ENCODE results near the gene DNAJB5.
A peak's percentile ranks its signal among the peaks of the same experiment; 100 is the strongest.
"Not testable (repeated sequence)": the region's sequence is repeated elsewhere in the genome, so short reads cannot be mapped to it uniquely, and the experiment has no call there.

DNAJB5 gene

DNA sequence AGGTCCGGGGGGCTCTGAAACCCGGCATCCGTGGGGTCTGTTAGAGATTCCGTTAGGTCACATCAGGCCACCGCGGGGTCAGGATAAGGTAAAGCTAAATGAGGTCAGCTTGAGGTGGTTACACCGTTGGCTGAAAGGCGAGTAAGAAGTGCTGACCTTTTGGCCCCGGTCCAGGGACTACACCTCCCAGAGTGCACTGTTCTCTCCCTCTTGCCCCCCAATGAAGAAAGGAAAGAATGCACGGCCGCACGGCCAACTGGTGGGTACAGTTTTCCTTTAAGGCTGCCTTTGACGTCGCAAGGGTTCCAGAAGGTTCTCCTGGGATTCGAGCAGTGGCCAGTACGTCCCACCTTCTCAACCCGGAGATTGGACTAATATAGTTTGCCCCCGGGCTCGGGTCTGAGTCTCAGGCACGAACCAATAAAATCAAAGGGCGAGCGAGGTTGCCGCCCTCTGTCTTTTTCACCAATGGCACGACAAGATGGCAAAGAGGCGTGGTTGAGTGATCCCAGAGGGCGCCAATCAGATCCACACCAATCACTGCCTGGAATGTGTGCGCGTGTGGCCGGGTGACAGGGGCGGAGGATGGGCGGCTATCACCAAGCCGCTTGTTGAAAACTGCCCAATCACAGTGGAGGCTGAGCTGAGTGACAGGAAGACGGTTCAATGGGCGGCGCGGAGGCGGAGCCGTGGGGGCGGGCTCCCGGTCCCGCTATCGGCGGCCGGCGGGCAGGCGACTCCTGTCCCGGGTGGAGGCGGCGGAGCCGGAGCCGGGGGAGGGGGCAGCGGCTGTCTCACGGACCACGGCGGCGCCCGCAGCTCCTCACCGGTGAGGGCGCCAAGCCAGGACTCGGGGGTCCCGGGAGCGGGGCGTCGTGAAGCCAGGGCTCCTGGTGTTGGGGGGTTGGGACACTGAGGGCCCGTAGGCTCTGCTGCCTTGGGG lies at the start of gene DNAJB5:
Gene DNAJB5, plus strand, starts transcription at position 743 of the 943 bp plus-strand sequence. CDS start 886 bp downstream, outside the sequence.
- TF ChIP-seq HDGF (IDR thresholded peaks at IDR 0.05; ENCODE audit: borderline replicate concordance) (no peak), FOXK2 (IDR thresholded peaks at IDR 0.05) (no peak), SUZ12 (IDR thresholded peaks at IDR 0.05) (no peak), L3MBTL2 (conservative IDR thresholded peaks at IDR 0.05) (peak; percentile 61), BHLHE40 (IDR thresholded peaks at IDR 0.05; ENCODE audit: borderline replicate concordance) (no peak), FOXA1 (IDR thresholded peaks at IDR 0.05) (no peak), FOXM1 (IDR thresholded peaks at IDR 0.05; ENCODE audit: borderline replicate concordance) (peak; percentile 39; the same call in 1 of the 2 replicates), CTBP1 (IDR thresholded peaks at IDR 0.05; ENCODE audit: borderline replicate concordance) (no peak), NFRKB (IDR thresholded peaks at IDR 0.05) (no peak), LEF1 (IDR thresholded peaks at IDR 0.05; ENCODE audit: borderline replicate concordance) (no peak), SP1 (IDR thresholded peaks at IDR 0.05) (peak; percentile 89), ARNT (IDR thresholded peaks at IDR 0.05) (no peak), ELF4 (IDR thresholded peaks at IDR 0.05) (no peak), ZNF384 (IDR thresholded peaks at IDR 0.05) (no peak), TARDBP (IDR thresholded peaks at IDR 0.05) (no peak)
- TF ChIP-seq, protein P1, sequence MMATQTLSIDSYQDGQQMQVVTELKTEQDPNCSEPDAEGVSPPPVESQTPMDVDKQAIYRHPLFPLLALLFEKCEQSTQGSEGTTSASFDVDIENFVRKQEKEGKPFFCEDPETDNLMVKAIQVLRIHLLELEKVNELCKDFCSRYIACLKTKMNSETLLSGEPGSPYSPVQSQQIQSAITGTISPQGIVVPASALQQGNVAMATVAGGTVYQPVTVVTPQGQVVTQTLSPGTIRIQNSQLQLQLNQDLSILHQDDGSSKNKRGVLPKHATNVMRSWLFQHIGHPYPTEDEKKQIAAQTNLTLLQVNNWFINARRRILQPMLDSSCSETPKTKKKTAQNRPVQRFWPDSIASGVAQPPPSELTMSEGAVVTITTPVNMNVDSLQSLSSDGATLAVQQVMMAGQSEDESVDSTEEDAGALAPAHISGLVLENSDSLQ (IDR thresholded peaks at IDR 0.05), result peak; percentile 100
- POLR2A ChIA-PET, result interaction anchor here (1.0 to 1.5 kb wide), 2 partner anchors 62 to 82 kb away, joined by 3 to 4 read pairs; no protein-coding TSS in a partner anchor
- CTCF ChIA-PET, result interaction anchor here (1.7 kb wide), 1 partner anchor 90 kb away, joined by 6 read pairs; no protein-coding TSS in a partner anchor

DNA sequence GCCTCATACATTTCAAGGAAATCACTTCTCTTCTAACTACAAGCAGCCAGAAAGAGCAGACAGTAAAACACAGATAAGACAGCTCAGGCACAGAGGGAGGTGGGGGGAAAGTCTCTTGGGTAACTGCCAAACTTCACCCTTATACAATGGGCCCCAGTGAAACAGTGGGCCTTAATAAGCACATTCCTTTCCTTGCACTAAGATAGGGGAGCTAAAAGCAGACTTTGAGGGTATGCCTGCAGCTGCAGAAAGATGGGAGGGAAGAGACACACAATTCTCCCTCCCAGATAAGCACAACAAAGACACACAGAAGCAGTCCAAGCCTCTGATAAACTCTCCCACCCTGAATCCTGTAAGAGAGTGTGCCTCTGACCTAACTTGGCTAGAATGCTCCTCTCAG lies 49.6 kb upstream of the DNAJB5 start:
- CTCF ChIA-PET; POLR2A ChIA-PET; DNase-seq (ENCODE audit: extremely low spot score): not testable (repeated sequence)

More for the DNA sequence above, at the start of gene DNAJB5:
- DNase-seq (ENCODE audit: extremely low spot score), result peak; percentile 97

DNA sequence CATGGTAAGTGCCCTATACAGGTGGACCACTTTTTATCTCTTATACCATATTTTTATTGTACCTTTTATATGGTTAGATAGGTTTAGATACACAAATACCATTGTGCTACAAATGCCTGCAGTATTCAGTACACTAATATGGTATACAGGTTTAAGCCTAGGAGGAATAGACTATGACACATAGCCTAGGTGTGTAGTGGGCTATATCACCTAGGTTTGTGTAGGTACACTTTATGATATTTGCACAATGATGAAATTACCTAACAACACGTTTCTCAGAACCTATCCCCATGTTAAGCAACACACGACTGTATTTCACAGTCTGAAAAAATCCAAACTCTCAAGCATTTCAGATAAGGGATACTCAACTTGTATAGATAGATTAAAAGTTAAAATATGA lies 41.1 kb upstream of the DNAJB5 start:
- CTCF ChIA-PET, result no interaction called here
- POLR2A ChIA-PET, result no interaction called here
- DNase-seq (ENCODE audit: extremely low spot score), result no peak
- no peak for TF ChIP-seq ZNF384 (IDR thresholded peaks at IDR 0.05)
- TF ChIP-seq ARNT (IDR thresholded peaks at IDR 0.05), result no peak
- no peak for TF ChIP-seq TARDBP (IDR thresholded peaks at IDR 0.05)
- TF ChIP-seq HDGF (IDR thresholded peaks at IDR 0.05; ENCODE audit: borderline replicate concordance), result no peak
- no peak for TF ChIP-seq NFRKB (IDR thresholded peaks at IDR 0.05)
- TF ChIP-seq FOXA1 (IDR thresholded peaks at IDR 0.05), result no peak
- no peak for TF ChIP-seq BHLHE40 (IDR thresholded peaks at IDR 0.05; ENCODE audit: borderline replicate concordance)
- no peak for TF ChIP-seq SP1 (IDR thresholded peaks at IDR 0.05)
- TF ChIP-seq LEF1 (IDR thresholded peaks at IDR 0.05; ENCODE audit: borderline replicate concordance), result no peak
- TF ChIP-seq ELF4 (IDR thresholded peaks at IDR 0.05), result no peak
- TF ChIP-seq, protein P1 (IDR thresholded peaks at IDR 0.05), result no peak
- TF ChIP-seq SUZ12 (IDR thresholded peaks at IDR 0.05), result no peak
- TF ChIP-seq L3MBTL2 (conservative IDR thresholded peaks at IDR 0.05), result no peak
- no peak for TF ChIP-seq FOXM1 (IDR thresholded peaks at IDR 0.05; ENCODE audit: borderline replicate concordance)
- no peak for TF ChIP-seq FOXK2 (IDR thresholded peaks at IDR 0.05)
- TF ChIP-seq CTBP1 (IDR thresholded peaks at IDR 0.05; ENCODE audit: borderline replicate concordance), result no peak

DNA sequence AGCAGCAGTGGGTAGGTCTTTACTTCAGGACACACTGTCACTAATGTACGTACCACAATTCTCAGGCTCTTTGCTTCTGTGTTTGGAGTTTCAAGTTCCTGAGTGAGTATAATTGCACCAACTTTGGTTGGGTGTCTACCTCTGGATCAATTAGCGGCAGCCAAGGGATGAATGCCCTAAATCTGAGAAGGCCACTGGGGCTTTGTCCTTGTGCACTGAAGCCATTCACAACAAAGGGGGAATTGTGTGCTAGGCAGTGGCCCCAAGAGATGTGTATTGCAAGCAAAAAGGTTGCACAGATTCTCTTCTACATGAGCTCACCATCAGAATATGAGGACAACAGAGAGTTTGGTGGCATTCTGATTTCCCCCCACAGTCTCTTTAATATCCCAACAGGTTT lies 35.3 kb upstream of the DNAJB5 start:
- TF ChIP-seq CTBP1 (IDR thresholded peaks at IDR 0.05; ENCODE audit: borderline replicate concordance) (no peak), SP1 (IDR thresholded peaks at IDR 0.05) (no peak), NFRKB (IDR thresholded peaks at IDR 0.05) (no peak)
- DNase-seq (ENCODE audit: extremely low spot score), result no peak
- POLR2A ChIA-PET, result no interaction called here
- CTCF ChIA-PET, result no interaction called here

DNA sequence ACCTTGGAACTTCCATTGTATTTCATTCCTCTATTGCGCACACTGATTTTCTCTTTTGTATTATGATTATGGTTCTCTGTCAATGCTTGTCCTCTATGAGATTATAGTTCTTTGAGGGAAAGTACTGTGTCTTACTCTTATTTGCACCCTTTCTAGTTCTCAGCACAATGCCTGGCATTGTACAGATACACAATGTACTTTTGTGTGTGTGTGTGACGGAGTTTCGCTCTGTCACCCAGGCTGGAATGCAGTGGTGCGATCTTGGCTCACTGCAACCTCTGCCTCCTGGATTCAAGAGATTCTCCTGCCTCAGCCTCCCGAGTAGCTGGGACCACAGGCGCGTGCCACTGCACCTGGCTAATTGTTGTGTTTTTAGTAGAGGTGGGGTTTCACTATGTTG lies 33.5 kb upstream of the DNAJB5 start:
- CTCF ChIA-PET; POLR2A ChIA-PET; DNase-seq (ENCODE audit: extremely low spot score): not testable (repeated sequence)

DNA sequence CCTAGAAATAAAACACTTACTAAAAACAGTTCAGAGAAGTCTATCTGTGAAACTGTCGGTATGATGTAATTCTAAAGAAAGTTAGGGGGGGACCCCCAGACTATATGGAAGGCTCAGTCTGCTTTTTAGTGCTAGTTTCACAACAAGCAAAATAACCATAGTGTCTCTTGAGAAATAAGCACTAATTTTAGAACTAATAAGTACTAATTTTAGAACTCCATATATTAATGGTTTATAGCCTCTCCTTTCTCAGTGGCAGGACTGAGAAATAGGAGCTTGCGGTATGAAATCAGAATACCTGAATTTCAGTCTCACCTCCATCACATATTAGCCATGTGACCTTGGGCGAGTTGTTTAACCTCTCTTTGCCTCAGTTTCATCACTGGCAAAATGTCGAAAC lies 32.9 kb upstream of the DNAJB5 start:
- ChIA-PET CTCF (no interaction called here), POLR2A (no interaction called here)
- no peak for DNase-seq (ENCODE audit: extremely low spot score)

More for the DNA sequence above, 32.9 kb upstream of the DNAJB5 start:
- TF ChIP-seq L3MBTL2 (conservative IDR thresholded peaks at IDR 0.05) (no peak), SP1 (IDR thresholded peaks at IDR 0.05) (no peak), FOXM1 (IDR thresholded peaks at IDR 0.05; ENCODE audit: borderline replicate concordance) (no peak), FOXK2 (IDR thresholded peaks at IDR 0.05) (no peak), CTBP1 (IDR thresholded peaks at IDR 0.05; ENCODE audit: borderline replicate concordance) (no peak), FOXA1 (IDR thresholded peaks at IDR 0.05) (no peak), ELF4 (IDR thresholded peaks at IDR 0.05) (no peak), HDGF (IDR thresholded peaks at IDR 0.05; ENCODE audit: borderline replicate concordance) (no peak), LEF1 (IDR thresholded peaks at IDR 0.05; ENCODE audit: borderline replicate concordance) (no peak), TARDBP (IDR thresholded peaks at IDR 0.05) (no peak), ZNF384 (IDR thresholded peaks at IDR 0.05) (no peak), ARNT (IDR thresholded peaks at IDR 0.05) (no peak), NFRKB (IDR thresholded peaks at IDR 0.05) (no peak), BHLHE40 (IDR thresholded peaks at IDR 0.05; ENCODE audit: borderline replicate concordance) (no peak), SUZ12 (IDR thresholded peaks at IDR 0.05) (no peak)
- TF ChIP-seq, protein P1 (IDR thresholded peaks at IDR 0.05), result no peak

Measured in HEK293T (cell line).